PC-3 (cell line): ENCODE data around the gene HDGFL2. TPM values are rescaled to one million over a fixed set of nuclear protein-coding genes. Genes with fewer than 3 reads are reported as not detected.

Experiments
- ATAC-seq: fragments of 200-7000 bp; cut with Tn5 transposase; 2 replicates; pipeline ENCODE4 v1.9.1; 2020; ENCODE audit warnings: mild to moderate bottlenecking, moderate library complexity
- BruUV-seq: library from RNA; stranded (reverse); fragments of 400-500 nt; replicated peaks from 2 replicates; lab custom pipeline; 2021; lab: Mats Ljungman, UMichigan
- CTCF ChIA-PET: fragments of 300-600 bp; sonication (Branson Sonifier 250); formaldehyde crosslinking; loops from one replicate; lab custom pipeline; 2022; ENCODE audit warnings: antibody characterized with exemption; lab: Charles Lee
- POLR2A ChIA-PET: fragments of 300-600 bp; sonication (Branson Sonifier 250); formaldehyde crosslinking; loops from one replicate; lab custom pipeline; 2022; ENCODE audit warnings: antibody characterized with exemption; ENCODE audit not compliant: unreplicated experiment; lab: Charles Lee
- DNase-seq: peaks from one replicate; pipeline ENCODE4 v3.0.0-alpha.2; 2015
- H2AFZ ChIP-seq: fragments of 300-600 bp; sonication (generic); 2 replicates; pipeline ENCODE4 v1.6.0; 2016; ENCODE audit warnings: antibody characterized with exemption, low read length
- H3F3A ChIP-seq: fragments of 300-600 bp; sonication (generic); one replicate; pipeline ENCODE4 v1.6.0; 2017; ENCODE audit warnings: antibody characterized with exemption, low read length, control low read depth, mild to moderate bottlenecking; ENCODE audit not compliant: unreplicated experiment
- H3K27ac ChIP-seq: fragments of 300-600 bp; sonication (generic); 2 replicates; pipeline ENCODE4 v1.5.1; 2016; ENCODE audit warnings: mild to moderate bottlenecking, low read length
- H3K27me3 ChIP-seq: fragments of 300-600 bp; sonication (generic); 2 replicates; pipeline ENCODE4 v1.6.1; 2016; ENCODE audit warnings: low read length, mixed read lengths
- H3K36me3 ChIP-seq: fragments of 300-600 bp; sonication (generic); 2 replicates; pipeline ENCODE4 v1.6.1; 2016; ENCODE audit warnings: low read depth, mixed run types, low read length, mixed read lengths
- H3K4me1 ChIP-seq: fragments of 300-600 bp; sonication (generic); 2 replicates; pipeline ENCODE4 v1.5.1; 2016; ENCODE audit warnings: low read length; ENCODE audit not compliant: insufficient read depth
- H3K4me2 ChIP-seq: fragments of 300-600 bp; sonication (generic); 2 replicates; pipeline ENCODE4 v1.6.0; 2016; ENCODE audit warnings: low read length
- H3K4me3 ChIP-seq: fragments of 300-600 bp; sonication (generic); 2 replicates; pipeline ENCODE4 v1.5.1; 2016; ENCODE audit warnings: mild to moderate bottlenecking, low read length, mixed read lengths
- H3K79me2 ChIP-seq: fragments of 300-600 bp; sonication (generic); 2 replicates; pipeline ENCODE4 v1.6.1; 2017; ENCODE audit warnings: low read length, mixed read lengths
- H3K9ac ChIP-seq: fragments of 300-600 bp; sonication (generic); 2 replicates; pipeline ENCODE4 v1.6.0; 2016; ENCODE audit warnings: mild to moderate bottlenecking, low read length
- H3K9me2 ChIP-seq: fragments of 300-600 bp; sonication (generic); replicated peaks from 2 replicates; pipeline ENCODE4 v1.6.1; 2016; ENCODE audit warnings: mixed run types, low read length, mixed read lengths
- H3K9me3 ChIP-seq: fragments of 300-600 bp; sonication (generic); 2 replicates; pipeline ENCODE4 v1.6.1; 2016; ENCODE audit warnings: low read length, mixed read lengths
- H4K20me1 ChIP-seq: fragments of 300-600 bp; sonication (generic); 2 replicates; pipeline ENCODE4 v1.6.1; 2016; ENCODE audit warnings: low read length, mixed read lengths
- CTCF ChIP-seq: fragments of 300-600 bp; sonication (generic); conservative IDR thresholded peaks from 2 replicates; pipeline ENCODE4 v1.5.1; 2017; ENCODE audit warnings: antibody characterized with exemption, low read depth, mild to moderate bottlenecking, low read length
- EZH2 ChIP-seq: fragments of 300-600 bp; sonication (generic); IDR thresholded peaks from one replicate; pipeline ENCODE4 v1.6.1; 2017; ENCODE audit warnings: antibody characterized with exemption, mild to moderate bottlenecking, low read length; ENCODE audit not compliant: unreplicated experiment
- EZH2phosphoT487 ChIP-seq: fragments of 300-600 bp; sonication (generic); IDR thresholded peaks from 2 replicates; pipeline ENCODE4 v1.6.1; 2018; ENCODE audit warnings: mild to moderate bottlenecking, antibody characterized with exemption, low read length, borderline replicate concordance
- intact Hi-C: fragments of 100-400 bp; cut with micrococcal nuclease; formaldehyde crosslinking; loops from 2 replicates; pipeline ENCODE4 v1.9.0; 2023
- total RNA-seq: library from RNA; depleted of rRNA; stranded (reverse); fragments of >200 nt; gene quantifications from 2 replicates; pipeline ENCODE4 v1.2.3, GENCODE V29; 2014

HDGFL2 gene
- total RNA-seq, 1 experiment from 2014 or later: 111 TPM

- BruUV-seq: no TSS peak
- no peak overlapping the region for H3K4me2 ChIP-seq
- H3K79me2 ChIP-seq: no peaks in the 10 kb centered on the region
- H3K4me1 ChIP-seq: no peaks in the 10 kb centered on the region
- no peaks in the 10 kb centered on the region for H3K27me3 ChIP-seq
- no peaks in the 10 kb centered on the region for H4K20me1 ChIP-seq
- TF ChIP-seq EZH2: no peak
- no peak for TF ChIP-seq CTCF
- no peak for TF ChIP-seq EZH2phosphoT487
- no peaks in the 10 kb centered on the region for H3K36me3 ChIP-seq
- H3K4me3 ChIP-seq: no peak overlapping the region
- no peak overlapping the region for H3K9ac ChIP-seq
- no peak overlapping the region for H2AFZ ChIP-seq
- ATAC-seq (no peak), DNase-seq (no peak)
- ChIA-PET CTCF (no interaction called here), POLR2A (no interaction called here)
- H3K9me2 ChIP-seq: no peaks in the 10 kb centered on the region
- no peaks in the 10 kb centered on the region for H3F3A ChIP-seq
- no peaks in the 10 kb centered on the region for H3K9me3 ChIP-seq
- intact Hi-C loops: no loop called here
- no peak overlapping the region for H3K27ac ChIP-seq
Measured at GRCh38 chr19:4443188-4443587, 28.9 kb upstream of the HDGFL2 start.

GRCh38 chr19:4443966-4444764, 27.9 kb upstream of the HDGFL2 start:
- POLR2A ChIA-PET: no interaction called here
- no peaks in the 10 kb centered on the region for H3F3A ChIP-seq
- no peaks in the 10 kb centered on the region for H4K20me1 ChIP-seq
- BruUV-seq: no TSS peak
- no peak; the same call in 1 of the 2 replicates for ATAC-seq
- H3K27ac ChIP-seq: no peak overlapping the region
- H3K4me2 ChIP-seq: no peak overlapping the region
- H3K9me3 ChIP-seq: no peaks in the 10 kb centered on the region
- no peaks in the 10 kb centered on the region for H3K4me1 ChIP-seq
- DNase-seq: no peak
- CTCF ChIA-PET: no interaction called here
- intact Hi-C loops: no loop called here
- H3K27me3 ChIP-seq: no peaks in the 10 kb centered on the region
- H3K9ac ChIP-seq: no peak overlapping the region
- H3K79me2 ChIP-seq: no peaks in the 10 kb centered on the region
- H3K9me2 ChIP-seq: no peaks in the 10 kb centered on the region
- no peak overlapping the region for H2AFZ ChIP-seq
- H3K4me3 ChIP-seq: no peak overlapping the region
- H3K36me3 ChIP-seq: no peaks in the 10 kb centered on the region
- TF ChIP-seq CTCF (no peak), EZH2 (no peak), EZH2phosphoT487 (no peak)
